ENCODE measurements around the gene PTOV1.

- TF ChIP-seq, protein P1, sequence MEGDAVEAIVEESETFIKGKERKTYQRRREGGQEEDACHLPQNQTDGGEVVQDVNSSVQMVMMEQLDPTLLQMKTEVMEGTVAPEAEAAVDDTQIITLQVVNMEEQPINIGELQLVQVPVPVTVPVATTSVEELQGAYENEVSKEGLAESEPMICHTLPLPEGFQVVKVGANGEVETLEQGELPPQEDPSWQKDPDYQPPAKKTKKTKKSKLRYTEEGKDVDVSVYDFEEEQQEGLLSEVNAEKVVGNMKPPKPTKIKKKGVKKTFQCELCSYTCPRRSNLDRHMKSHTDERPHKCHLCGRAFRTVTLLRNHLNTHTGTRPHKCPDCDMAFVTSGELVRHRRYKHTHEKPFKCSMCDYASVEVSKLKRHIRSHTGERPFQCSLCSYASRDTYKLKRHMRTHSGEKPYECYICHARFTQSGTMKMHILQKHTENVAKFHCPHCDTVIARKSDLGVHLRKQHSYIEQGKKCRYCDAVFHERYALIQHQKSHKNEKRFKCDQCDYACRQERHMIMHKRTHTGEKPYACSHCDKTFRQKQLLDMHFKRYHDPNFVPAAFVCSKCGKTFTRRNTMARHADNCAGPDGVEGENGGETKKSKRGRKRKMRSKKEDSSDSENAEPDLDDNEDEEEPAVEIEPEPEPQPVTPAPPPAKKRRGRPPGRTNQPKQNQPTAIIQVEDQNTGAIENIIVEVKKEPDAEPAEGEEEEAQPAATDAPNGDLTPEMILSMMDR (IDR thresholded peaks at IDR 0.05; ENCODE audit: low read length), result no peak
- TF ChIP-seq EZH2 (IDR thresholded peaks at IDR 0.05; ENCODE audit: borderline replicate concordance, low read length), result no peak
Measured at GRCh38 chr19:49809941-49810389, 41.0 kb upstream of the PTOV1 start.

All from OCI-LY1 (cell line).